GM11168 (cell line): ENCODE results near the gene KRTAP12-2.
"Not testable (repeated sequence)": the region's sequence is repeated elsewhere in the genome, so short reads cannot be mapped to it uniquely, and the experiment has no call there.

ENCODE experiments used
- in situ Hi-C: fragments of 300-500 bp; cut with MboI; formaldehyde crosslinking; loops from one replicate; pipeline ENCODE4 v1.12.0; 2022; ENCODE audit warnings: low sequenced_read_pairs; ENCODE audit not compliant: unreplicated experiment

The KRTAP12-2 gene

DNA sequence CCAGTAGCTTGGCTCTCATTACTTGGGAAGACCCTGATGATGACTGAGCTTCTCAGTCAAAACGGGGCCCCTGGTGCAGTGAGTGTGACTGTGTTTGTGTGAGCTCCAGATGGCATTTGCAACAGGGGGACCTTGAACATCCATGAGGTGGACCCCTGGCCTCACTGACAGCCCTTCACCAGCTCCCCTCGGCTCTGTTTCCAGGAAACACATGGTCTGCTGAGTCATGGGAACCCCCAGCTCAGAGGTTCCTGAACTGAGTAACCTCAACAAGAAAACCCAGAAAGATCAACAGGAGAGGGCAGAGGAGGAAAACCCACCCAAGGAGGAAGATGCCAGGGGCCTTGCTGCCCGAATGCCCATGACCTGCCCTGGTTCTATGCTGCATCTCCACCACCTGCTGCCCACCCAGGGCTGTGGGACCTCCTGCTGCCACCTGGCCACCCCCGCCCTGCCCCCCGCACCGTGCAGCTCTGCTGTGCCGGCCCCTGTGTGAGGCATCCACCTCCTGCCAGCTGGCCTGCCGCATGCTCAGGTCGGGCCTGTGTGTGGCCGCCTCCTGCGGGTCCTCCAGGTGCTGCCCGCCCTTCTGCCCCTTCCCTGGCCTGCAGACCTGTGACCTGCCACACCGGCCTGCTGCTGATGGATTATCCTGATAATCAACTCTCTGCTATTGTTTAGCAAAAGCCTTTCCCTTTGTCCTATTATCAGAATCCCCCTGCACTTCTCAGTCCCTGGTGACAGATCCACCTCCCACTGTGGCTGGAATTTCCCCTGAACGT lies 19.5 kb upstream of the KRTAP12-2 start:
- in situ Hi-C loops = no loop called here

- in situ Hi-C loops = not testable (repeated sequence)
These were observed 18.3 kb upstream of the KRTAP12-2 start for GRCh38 chr21:44685050-44685449.

- in situ Hi-C loops = no loop called here
These were observed 17.8 kb upstream of the KRTAP12-2 start for GRCh38 chr21:44684483-44684882.

- in situ Hi-C loops = no loop called here
These were observed 17.4 kb upstream of the KRTAP12-2 start for GRCh38 chr21:44684077-44684476.

- in situ Hi-C loops = no loop called here
These were observed 15.9 kb upstream of the KRTAP12-2 start for GRCh38 chr21:44682580-44683151.

DNA sequence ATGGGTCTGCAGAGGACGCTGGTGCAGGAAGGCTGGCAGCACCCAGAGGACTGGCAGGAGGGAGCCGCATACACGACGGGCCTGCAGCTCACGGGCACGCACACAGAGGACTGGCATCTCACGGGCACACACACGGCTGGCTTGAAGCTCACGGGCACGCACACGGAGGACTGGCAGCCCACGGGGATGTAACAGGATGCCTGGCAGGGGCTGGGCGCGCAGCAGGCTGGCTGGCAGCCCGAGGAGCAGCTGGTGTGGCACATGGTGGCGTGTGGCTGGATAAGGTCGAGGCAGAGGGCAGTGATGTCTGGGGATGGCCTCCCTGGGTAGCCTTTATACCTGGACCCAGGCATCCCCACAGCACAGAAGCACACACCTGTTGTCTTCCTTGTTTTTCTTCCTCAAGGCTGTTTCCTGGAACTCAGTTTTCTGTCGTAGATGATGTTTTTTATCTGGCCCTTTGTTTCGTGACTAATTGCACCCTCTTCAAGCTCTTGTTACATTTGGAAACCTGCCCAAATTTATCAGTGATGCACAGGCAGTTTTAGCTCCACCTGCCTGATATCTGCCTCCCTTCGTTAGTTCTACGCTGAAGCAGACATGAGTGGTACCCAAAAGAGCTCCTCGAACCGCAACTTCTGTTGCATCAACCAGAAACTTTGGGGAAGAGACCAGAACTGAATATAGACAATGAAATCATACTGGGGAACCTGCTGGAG lies 15.3 kb upstream of the KRTAP12-2 start, which contains the start of gene KRTAP12-1:
Gene KRTAP12-1, minus strand, starts transcription at position 303 of the 719 bp plus-strand sequence. Its CDS starts 40 bp downstream, at position 263.
- in situ Hi-C loops = no loop called here

DNA sequence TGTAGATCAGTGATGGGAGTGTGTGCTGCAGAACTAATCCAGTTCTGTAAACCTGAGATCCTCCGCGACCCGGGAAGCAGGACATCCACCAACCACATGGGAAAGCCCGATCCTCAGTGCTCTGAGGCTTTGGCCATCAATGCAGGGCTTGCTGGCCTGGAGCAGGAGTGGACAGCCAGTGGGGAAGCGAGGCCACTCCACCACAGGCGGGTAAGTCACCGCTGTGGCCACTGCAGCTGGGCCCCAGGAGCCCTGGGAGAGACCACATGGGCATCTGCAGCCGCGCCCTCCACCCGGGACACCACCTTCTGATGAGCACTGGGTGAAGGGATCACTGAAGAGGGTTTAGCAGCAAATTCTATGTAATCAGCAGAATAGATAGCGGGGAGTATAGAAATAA lies 14.4 kb upstream of the KRTAP12-2 start:
- in situ Hi-C loops = no loop called here

DNA sequence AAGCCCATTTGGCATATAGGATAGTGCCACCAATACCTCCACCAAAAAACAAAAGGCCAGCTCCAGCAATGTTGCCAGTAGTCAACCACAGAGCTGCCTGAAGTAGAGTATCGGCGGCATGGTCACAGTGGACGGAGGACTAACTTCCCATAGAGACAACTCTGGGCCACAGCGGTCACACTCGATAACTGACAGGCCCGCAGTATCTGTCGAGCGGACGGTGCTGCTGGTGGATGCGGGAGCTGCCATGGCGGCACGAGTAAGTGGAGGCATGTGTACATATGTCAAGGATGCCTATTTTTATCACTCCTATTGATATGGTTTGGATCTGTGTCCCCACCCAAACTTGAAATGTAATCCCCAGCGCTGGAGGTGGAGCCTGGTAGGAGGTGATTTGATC lies 11.2 kb upstream of the KRTAP12-2 start:
- in situ Hi-C loops = no loop called here

DNA sequence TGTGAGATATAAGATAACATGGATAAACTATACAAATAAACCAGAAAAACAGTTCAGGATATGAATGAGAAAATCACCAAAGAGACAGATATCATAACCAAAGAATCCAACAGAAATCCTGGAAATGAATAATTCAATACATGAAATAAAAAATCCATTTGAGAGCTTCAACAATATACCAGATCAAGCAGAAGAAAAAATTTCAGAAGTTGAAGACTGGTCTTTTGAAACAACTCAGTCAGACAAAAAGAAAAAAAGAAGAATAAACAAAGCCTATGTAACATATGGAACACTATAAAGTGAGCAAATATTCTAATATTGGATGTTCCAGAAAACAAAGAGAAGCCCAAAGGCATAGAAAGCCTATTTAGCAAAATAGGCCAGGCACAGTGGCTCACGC lies 5.2 kb upstream of the KRTAP12-2 start:
- in situ Hi-C loops = no loop called here

GRCh38 chr21:44670642-44671432 lies 4.1 kb upstream of the KRTAP12-2 start:
- in situ Hi-C loops = no loop called here

- in situ Hi-C loops = no loop called here
These were observed 885 bp upstream of the KRTAP12-2 start for GRCh38 chr21:44667612-44668011.

DNA sequence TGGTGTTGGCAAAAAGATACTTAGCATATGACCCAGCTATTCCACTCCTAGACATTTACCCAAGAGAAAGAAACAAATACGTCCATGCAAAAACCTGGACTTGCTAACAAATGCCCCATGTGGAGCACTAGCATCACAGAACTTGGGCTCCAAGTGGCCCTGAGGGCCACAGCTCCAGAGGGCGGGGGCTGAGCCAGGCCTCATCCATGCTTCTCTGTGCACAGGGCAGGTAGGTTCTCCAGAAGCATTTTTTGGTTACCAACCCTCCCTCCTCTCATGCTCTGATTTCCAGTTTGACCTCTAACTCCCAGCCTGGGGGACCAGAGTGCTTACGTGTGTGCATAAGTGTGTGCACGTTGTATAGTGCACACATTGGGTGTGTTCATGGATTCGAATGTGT lies 2.0 kb downstream of the KRTAP12-2 start:
- in situ Hi-C loops = no loop called here

DNA sequence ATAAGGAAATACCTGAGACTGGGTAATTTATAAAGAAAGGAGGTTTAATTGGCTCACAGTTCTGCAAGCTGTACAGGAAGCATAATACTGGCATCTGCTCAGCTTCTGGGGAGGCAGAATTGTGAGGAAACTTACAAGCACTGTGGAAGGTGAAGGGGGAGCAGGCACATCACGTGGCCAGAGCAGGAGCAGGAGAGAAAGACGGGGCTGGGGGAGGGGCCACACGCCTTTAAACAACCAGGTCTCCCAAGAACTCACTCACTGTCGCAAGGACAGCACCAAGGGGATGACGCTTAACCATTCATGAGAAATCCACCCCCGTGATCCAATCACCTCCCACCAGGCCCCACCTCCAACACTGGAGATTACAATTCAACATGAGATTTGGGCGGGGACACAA lies 5.2 kb downstream of the KRTAP12-2 start:
- in situ Hi-C loops = not testable (repeated sequence)

DNA sequence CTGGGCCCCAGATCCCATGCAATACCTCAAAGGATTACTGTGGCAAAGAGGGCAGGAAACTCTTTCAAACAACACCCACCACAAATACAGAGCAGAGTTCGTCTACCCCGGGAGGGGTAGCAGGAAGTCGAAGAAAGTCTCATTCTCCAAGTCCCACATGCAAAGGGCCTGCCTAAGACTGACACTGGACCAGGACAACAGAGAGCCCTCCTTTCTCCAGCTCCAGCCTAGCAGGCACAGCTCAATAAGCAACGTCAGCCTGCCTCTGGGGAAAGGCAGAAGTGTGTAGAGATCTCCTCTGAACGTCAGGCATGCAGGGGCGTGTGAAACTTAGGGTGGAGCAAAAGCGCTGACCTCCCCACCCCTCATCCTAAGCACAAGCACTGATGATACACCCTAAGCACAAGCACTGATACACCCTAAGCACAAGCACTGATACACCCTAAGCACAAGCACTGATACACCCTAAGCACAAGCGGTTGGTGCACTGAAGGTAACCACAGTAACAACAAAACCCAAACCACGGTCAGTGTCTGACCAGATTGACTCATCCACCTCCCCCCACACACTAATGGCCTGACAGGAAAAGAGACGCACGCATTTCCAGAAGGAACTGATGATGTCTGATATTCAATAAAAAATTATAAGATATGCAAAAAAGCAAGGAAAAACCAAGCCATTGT lies 7.7 kb downstream of the KRTAP12-2 start:
- in situ Hi-C loops = no loop called here

DNA sequence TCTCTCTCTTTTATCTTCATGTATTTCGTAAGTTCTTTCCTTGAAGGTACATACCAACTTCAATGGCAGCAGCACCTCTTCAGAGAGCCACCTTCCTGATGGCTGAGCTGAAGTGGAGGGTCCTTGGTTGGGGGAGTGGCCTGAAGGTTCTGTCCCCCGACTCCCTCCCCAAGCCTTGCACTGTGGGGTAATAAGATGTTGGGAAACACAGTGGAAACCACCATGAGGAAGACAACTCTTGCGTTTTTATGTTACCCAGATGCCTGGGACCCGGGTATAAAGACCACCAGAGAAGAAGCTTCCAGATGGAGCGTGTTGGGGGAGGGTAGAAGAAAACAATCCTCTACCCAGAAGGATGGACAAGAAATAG lies 8.2 kb downstream of the KRTAP12-2 start:
- in situ Hi-C loops = no loop called here

DNA sequence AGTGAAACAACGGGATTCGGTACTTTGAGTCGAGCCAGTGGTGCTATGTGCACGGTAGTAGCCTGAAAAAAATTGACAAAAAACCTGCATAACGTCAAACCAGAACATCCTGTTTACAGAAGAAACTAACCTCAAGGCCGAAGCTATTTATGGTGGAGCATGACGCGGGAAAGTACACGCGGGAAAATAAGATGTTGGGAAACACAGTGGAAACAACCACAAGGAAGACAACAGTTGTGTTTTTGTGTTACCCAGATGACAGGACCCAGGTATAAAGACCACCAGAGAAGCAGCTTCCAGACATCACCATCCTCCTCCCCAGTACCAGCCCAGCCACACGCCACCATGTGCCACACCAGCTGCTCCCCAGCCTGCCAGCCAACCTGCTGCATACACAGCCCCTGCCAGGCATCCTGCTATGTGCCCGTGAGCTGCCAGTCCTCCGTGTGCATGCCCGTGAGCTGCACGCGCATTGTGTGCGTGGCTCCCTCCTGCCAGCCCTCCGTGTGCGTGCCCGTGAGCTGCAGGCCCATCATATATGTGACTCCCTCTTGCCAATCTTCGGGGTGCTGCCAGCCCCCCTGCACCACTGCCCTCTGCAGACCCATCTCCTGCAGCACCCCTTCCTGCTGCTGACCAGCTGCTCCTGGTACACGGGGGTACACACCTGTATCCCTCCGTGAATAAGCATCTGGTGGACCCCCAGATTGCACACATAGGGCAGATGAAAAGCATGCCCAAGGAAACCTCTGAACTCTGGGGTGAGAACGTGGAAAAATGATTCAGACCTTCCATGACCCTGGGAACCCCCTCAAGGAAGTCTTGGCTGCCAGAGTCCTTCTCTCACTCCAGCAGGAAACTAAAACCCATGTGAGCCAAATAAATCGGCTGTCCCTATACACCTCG lies 8.8 kb downstream of the KRTAP12-2 start, which contains the start of gene KRTAP12-3:
Gene KRTAP12-3, plus strand, starts transcription at position 298 of the 906 bp plus-strand sequence. Its CDS starts 48 bp downstream, at position 346.
- in situ Hi-C loops = no loop called here

GRCh38 chr21:44656868-44657267 lies 9.9 kb downstream of the KRTAP12-2 start:
- in situ Hi-C loops = no loop called here

- in situ Hi-C loops = no loop called here
These were observed 12.1 kb downstream of the KRTAP12-2 start, which contains the start of gene KRTAP12-4 for GRCh38 chr21:44654576-44655175. TSS of gene KRTAP12-4 (minus strand) at chr21:44654659. CDS start at chr21:44654614, 45 bp downstream.
